H1 (cell line): ENCODE measurements around the gene SLC25A22. TPM values are rescaled to one million over a fixed set of nuclear protein-coding genes. Genes with fewer than 3 reads are reported as not detected.

Source experiments
- CTCF ChIA-PET: fragments of 300-600 bp; sonication (Branson Sonifier 250); formaldehyde crosslinking; loops from one replicate; lab custom pipeline; 2021; ENCODE audit not compliant: partially characterized antibody; lab: Charles Lee
- POLR2A ChIA-PET: fragments of 300-600 bp; sonication (Branson Sonifier 250); formaldehyde crosslinking; loops from one replicate; lab custom pipeline; 2021; ENCODE audit warnings: inconsistent platforms; ENCODE audit not compliant: partially characterized antibody; lab: Charles Lee
- DNase-seq, 2 experiments: peaks; one replicate each; pipeline versions ENCODE4 v3.0.0 to v3.0.0-alpha.2; 2010 to 2022; ENCODE audit warnings: low spot score in 2 of 2, low read depth in 1 of 2, mixed read lengths in 1 of 2
- FAIRE-seq: peaks from 2 replicates; lab custom pipeline; 2011; peaks lifted over from hg19 to GRCh38; lab: Jason Lieb, UNC
- H2AFZ ChIP-seq: 2 replicates; pipeline ENCODE4 v1.8.1; 2012; ENCODE audit warnings: low read length, inconsistent platforms
- H2AK5ac ChIP-seq: 2 replicates; pipeline ENCODE4 v1.6.1; 2013; ENCODE audit warnings: low read depth, low read length
- H2BK120ac ChIP-seq: replicated peaks from 2 replicates; pipeline ENCODE3; 2013; ENCODE audit warnings: low read depth, low read length, inconsistent platforms
- H2BK12ac ChIP-seq: 2 replicates; pipeline ENCODE4 v1.6.1; 2013; ENCODE audit warnings: low read depth, low read length
- H2BK15ac ChIP-seq: 2 replicates; pipeline ENCODE4 v1.6.1; 2013; ENCODE audit warnings: low read length
- H2BK20ac ChIP-seq: 2 replicates; pipeline ENCODE4 v1.6.1; 2013; ENCODE audit warnings: low read length
- H2BK5ac ChIP-seq: 2 replicates; pipeline ENCODE4 v1.6.1; 2013; ENCODE audit warnings: low read depth, low read length
- H3K14ac ChIP-seq: 2 replicates; pipeline ENCODE4 v1.6.1; 2013; ENCODE audit warnings: inconsistent platforms; ENCODE audit not compliant: insufficient read length
- H3K18ac ChIP-seq: 2 replicates; pipeline ENCODE4 v1.6.1; 2013; ENCODE audit warnings: low read length; ENCODE audit errors: extremely low read depth
- H3K23ac ChIP-seq: 2 replicates; pipeline ENCODE4 v1.6.1; 2013; ENCODE audit warnings: inconsistent platforms; ENCODE audit not compliant: insufficient read length
- H3K23me2 ChIP-seq: 2 replicates; pipeline ENCODE4 v1.6.1; 2013; ENCODE audit warnings: low read depth, low read length
- H3K27ac ChIP-seq: 2 replicates; pipeline ENCODE4 v1.6.1; 2011; ENCODE audit warnings: low read depth, low read length, inconsistent platforms
- H3K27me3 ChIP-seq, 4 experiments: replicated peaks in 1 of 4; 1 replicate in 1 of 4; 2 replicates in 3 of 4; pipeline versions ENCODE4 v1.6.1 to v1.8.1; 2011 to 2013; ENCODE audit warnings: low read length in 3 of 4, mild to moderate bottlenecking in 3 of 4, inconsistent platforms in 2 of 4, mixed read lengths in 2 of 4, moderate library complexity in 1 of 4; ENCODE audit not compliant: control insufficient read depth in 3 of 4, insufficient read depth in 3 of 4; ENCODE audit errors: extremely low read depth in 1 of 4
- H3K36me3 ChIP-seq, 4 experiments: 2 replicates each; pipeline versions ENCODE4 v1.6.1 to v1.8.1; 2011 to 2013; ENCODE audit warnings: mild to moderate bottlenecking in 4 of 4, low read length in 3 of 4, moderate library complexity in 2 of 4, control low read depth in 1 of 4, inconsistent platforms in 1 of 4; ENCODE audit not compliant: insufficient read depth in 4 of 4, control insufficient read depth in 2 of 4
- H3K4ac ChIP-seq: replicated peaks from 2 replicates; pipeline ENCODE3; 2013; ENCODE audit warnings: low read length, low read depth, mixed read lengths, inconsistent platforms; ENCODE audit not compliant: insufficient read length
- H3K4me1 ChIP-seq, 4 experiments: replicated peaks in 1 of 4; 1 replicate in 1 of 4; 2 replicates in 3 of 4; pipeline versions ENCODE4 v1.6.1 to v1.8.1; 2011 to 2013; ENCODE audit warnings: low read length in 3 of 4, inconsistent platforms in 2 of 4, mixed read lengths in 1 of 4; ENCODE audit not compliant: insufficient read depth in 4 of 4, control insufficient read depth in 3 of 4
- H3K4me2 ChIP-seq, 2 experiments: 2 replicates each; pipeline versions ENCODE4 v1.6.1 to v1.8.1; 2011 to 2013; ENCODE audit warnings: low read depth in 2 of 2, low read length in 2 of 2, control low read depth in 1 of 2, inconsistent platforms in 1 of 2, mild to moderate bottlenecking in 1 of 2; ENCODE audit not compliant: insufficient read depth in 1 of 2
- H3K4me3 ChIP-seq, 4 experiments: fragments of 200-600, 300-600 bp in 1 of 4; sonication (generic), shearing (Covaris generic), sonication (Bioruptor Twin) in 1 of 4; 2 replicates each; pipeline versions ENCODE4 v1.5.1 to v1.8.1; 2011 to 2016; ENCODE audit warnings: low read length in 4 of 4, low read depth in 3 of 4, control low read depth in 2 of 4, inconsistent platforms in 2 of 4, mild to moderate bottlenecking in 2 of 4, mixed read lengths in 1 of 4, moderate library complexity in 1 of 4; ENCODE audit not compliant: insufficient read depth in 2 of 4; ENCODE audit errors: extremely low read depth in 1 of 4
- H3K56ac ChIP-seq: replicated peaks from 2 replicates; pipeline ENCODE3; 2013; ENCODE audit warnings: low read depth, mild to moderate bottlenecking, mixed read lengths, low read length, inconsistent platforms; ENCODE audit not compliant: insufficient read length
- H3K79me1 ChIP-seq: 2 replicates; pipeline ENCODE4 v1.6.1; 2013; ENCODE audit warnings: low read depth, low read length, control low read depth
- H3K79me2 ChIP-seq, 2 experiments: 2 replicates each; pipeline versions ENCODE4 v1.6.1 to v1.8.1; 2012 to 2013; ENCODE audit warnings: low read length in 2 of 2, mild to moderate bottlenecking in 2 of 2, inconsistent platforms in 1 of 2; ENCODE audit not compliant: insufficient read depth in 2 of 2, control insufficient read depth in 1 of 2
- H3K9ac ChIP-seq, 4 experiments: replicated peaks in 1 of 4; 1 replicate in 1 of 4; 2 replicates in 3 of 4; pipeline versions ENCODE4 v1.6.1 to v1.8.1; 2011 to 2013; ENCODE audit warnings: low read depth in 3 of 4, low read length in 3 of 4, control low read depth in 2 of 4, mild to moderate bottlenecking in 2 of 4, moderate library complexity in 2 of 4, inconsistent platforms in 1 of 4; ENCODE audit errors: extremely low read depth in 1 of 4
- H3K9me3 ChIP-seq, 2 experiments: 2 replicates each; pipeline versions ENCODE4 v1.6.1 to v1.8.1; 2012 to 2013; ENCODE audit warnings: mild to moderate bottlenecking in 2 of 2, moderate library complexity in 2 of 2, control low read depth in 1 of 2, inconsistent platforms in 1 of 2, low read depth in 1 of 2, low read length in 1 of 2, mixed read lengths in 1 of 2; ENCODE audit not compliant: insufficient read depth in 2 of 2
- H4K20me1 ChIP-seq, 2 experiments: replicated peaks in 1 of 2; 2 replicates each; pipeline versions ENCODE3 to v1.8.1; 2011 to 2013; ENCODE audit warnings: inconsistent platforms in 2 of 2, low read length in 2 of 2, mild to moderate bottlenecking in 1 of 2; ENCODE audit not compliant: insufficient read depth in 2 of 2, control insufficient read depth in 1 of 2
- H4K5ac ChIP-seq: 2 replicates; pipeline ENCODE4 v1.6.1; 2013; ENCODE audit warnings: low read length, low read depth, mixed read lengths, inconsistent platforms; ENCODE audit not compliant: insufficient read length
- H4K8ac ChIP-seq: 2 replicates; pipeline ENCODE4 v1.8.0; 2013; ENCODE audit warnings: mild to moderate bottlenecking, moderate library complexity, low read length, inconsistent platforms; ENCODE audit not compliant: insufficient read depth; ENCODE audit errors: extremely low read depth
- H4K91ac ChIP-seq: replicated peaks from 2 replicates; pipeline ENCODE3; 2013; ENCODE audit warnings: low read length, mixed read lengths, inconsistent platforms; ENCODE audit not compliant: insufficient read length
- BACH1 ChIP-seq: IDR thresholded peaks from 2 replicates; pipeline ENCODE4 v1.6.1; 2012; ENCODE audit warnings: low read length, improper control_type of control experiment
- E2F6 ChIP-seq: IDR thresholded peaks from 2 replicates; pipeline ENCODE4 v1.6.1; 2012; ENCODE audit warnings: inconsistent platforms
- HDAC6 ChIP-seq: IDR thresholded peaks from one replicate; pipeline ENCODE4 v1.7.1; 2012; ENCODE audit warnings: low read depth, mild to moderate bottlenecking, inconsistent platforms, low read length, moderate library complexity
- JUN ChIP-seq: IDR thresholded peaks from 2 replicates; pipeline ENCODE4 v1.6.1; 2011; ENCODE audit warnings: low read depth, mild to moderate bottlenecking, improper control_type of control experiment, low read length
- NANOG ChIP-seq: IDR thresholded peaks from 2 replicates; pipeline ENCODE4 v1.6.1; 2011; ENCODE audit warnings: low read length, low read depth, mild to moderate bottlenecking, inconsistent platforms; ENCODE audit not compliant: insufficient read depth, poor library complexity, severe bottlenecking
- SP2 ChIP-seq: IDR thresholded peaks from 2 replicates; pipeline ENCODE4 v1.6.1; 2012; ENCODE audit warnings: mild to moderate bottlenecking, low read length, inconsistent platforms
- TEAD4 ChIP-seq: IDR thresholded peaks from 2 replicates; pipeline ENCODE4 v1.6.1; 2012; ENCODE audit warnings: low read depth, low read length, inconsistent platforms, mixed read lengths
- WGBS, 2 experiments: shearing (Covaris generic) in 1 of 2; methylation state at CpG; one replicate each; pipeline versions ENCODE4 v1.1.6 to v1.1.7; 2013 to 2015; ENCODE audit warnings: low lambda C conversion rate in 2 of 2, mixed read lengths in 2 of 2, inconsistent platforms in 1 of 2, low coverage in 1 of 2, missing lambda C conversion rate in 1 of 2; ENCODE audit not compliant: insufficient replicate concordance in 2 of 2, insufficient coverage in 1 of 2, insufficient read length in 1 of 2; ENCODE audit errors: extremely low coverage in 1 of 2, missing lambda C conversion rate in 1 of 2; 5-methylcytosine and 5-hydroxymethylcytosine counted together
- polyA plus RNA-seq, 7 experiments: library from polyadenylated mRNA; depleted of rRNA in 3 of 7; stranded (reverse) in 5 of 7; unstranded in 2 of 7; fragments of >200 nt in 5 of 7; fragments of 200-250 nt in 2 of 7; gene quantifications; 1 replicate in 5 of 7; 2 replicates in 1 of 7; 4 replicates in 1 of 7; pipeline versions ENCODE4 v1.2.1 to v1.2.3, GENCODE V29; 2011 to 2013; ENCODE audit warnings: missing spikeins in 2 of 7, mixed read lengths in 2 of 7
- total RNA-seq: library from RNA; stranded (reverse); fragmentation: NEBNext Ultra II Directional; extraction: Animal tissue kit (Norgen Biotek cat#: 25700); gene quantifications from 2 replicates; pipeline ENCODE4 v1.2.1, GENCODE V29; 2021

SLC25A22 gene
- total and polyA plus RNA-seq, 2 of the 8 experiments (the other 6 are each of a cell fraction or from before 2014, with no cell fraction given), result 31.5 to 48.0 TPM

GRCh38 chr11:792535-792821 lies 5.6 kb downstream of the SLC25A22 start:
- peaks cover 7% of the 10 kb centered on the region; the same call in 1 of the 2 replicates for H3K79me1 ChIP-seq
- H3K23me2 ChIP-seq, result peaks cover 7% of the 10 kb centered on the region
- no peak overlapping the region for H2BK5ac ChIP-seq
- H3K56ac ChIP-seq, result no peak overlapping the region
- no peak overlapping the region for H2BK15ac ChIP-seq
- H3K18ac ChIP-seq, result no peak overlapping the region
- ChIA-PET POLR2A (interaction anchor here (0.7 to 53.0 kb wide), 4 partner anchors 9 to 43 kb away, joined by 3 to 1917 read pairs (median 23); partner anchors contain the start of genes CD151, CRACR2B, GATD1 and PNPLA2), CTCF (interaction anchor here (1.0 to 2.2 kb wide), 2 partner anchors 9 to 19 kb away, joined by 3 to 10 read pairs; no protein-coding TSS in a partner anchor)
- no peak overlapping the region for H3K14ac ChIP-seq
- H3K27me3 ChIP-seq, result no peaks in the 10 kb centered on the region
- H2BK120ac ChIP-seq, result no peak overlapping the region
- 94% methylated on average over 9 of the region's 15 CpGs; no CpG with 5 or more reads in 1 of the 2 experiments for WGBS, 2 experiments
- no peak overlapping the region for H2AFZ ChIP-seq
- no peak for DNase-seq
- no peak for TF ChIP-seq SP2
- TF ChIP-seq HDAC6, result no peak
- no peak for TF ChIP-seq TEAD4
- TF ChIP-seq E2F6, result no peak
- TF ChIP-seq NANOG, result no peak
- no peak for TF ChIP-seq BACH1
- TF ChIP-seq JUN, result no peak
- TF ChIP-seq, all 59 proteins: peak for 0
- Histone ChIP-seq H3K4me2 (no peak overlapping the region), H3K23ac (no peak overlapping the region), H3K27ac (no peak overlapping the region), H3K36me3 (peaks cover 0 to 12% (median 0%) of the 10 kb centered on the region in 4 experiments; a peak in 3 of 8 replicates), H3K79me2 (peaks cover 0 to 5% of the 10 kb centered on the region in 2 experiments; a peak in 1 of 4 replicates), H3K4me1 (peaks cover 4 to 37% (median 25%) of the 10 kb centered on the region in 4 experiments), H4K8ac (no peak overlapping the region), H2BK12ac (no peak overlapping the region), H2BK20ac (no peak overlapping the region), H3K4ac (no peak overlapping the region), H2AK5ac (no peak overlapping the region), H3K4me3 (no peak overlapping the region), H4K91ac (no peak overlapping the region), H3K9ac (no peak overlapping the region), H4K20me1 (peaks cover 2 to 13% of the 10 kb centered on the region in 2 experiments), H4K5ac (no peak overlapping the region), H3K9me3 (no peaks in the 10 kb centered on the region)
- no peak for FAIRE-seq
